AG04450 (cell line): ENCODE results near the gene POFUT2. TPM values are rescaled to one million over a fixed set of nuclear protein-coding genes. Genes with fewer than 3 reads are reported as not detected.

Experiments
- CTCF ChIA-PET: fragments of 300-600, 350-600 bp; formaldehyde crosslinking; extraction: SDS; loops from one replicate; lab custom pipeline; 2022; ENCODE audit warnings: antibody characterized with exemption, inconsistent platforms; lab: Charles Lee
- POLR2A ChIA-PET: fragments of 350-600 bp; formaldehyde crosslinking; extraction: SDS; loops from one replicate; lab custom pipeline; 2021; ENCODE audit warnings: antibody characterized with exemption, inconsistent platforms; lab: Yijun Ruan, JAX
- DNase-seq: peaks from one replicate; pipeline ENCODE4 v3.0.0-alpha.2; 2011; ENCODE audit warnings: low read depth, low spot score
- H3K27ac ChIP-seq: one replicate; pipeline ENCODE4 v1.5.1; 2012; ENCODE audit warnings: low read depth, low read length, control low read depth
- H3K27me3 ChIP-seq: one replicate; pipeline ENCODE4 v1.6.0; 2012; ENCODE audit warnings: low read length; ENCODE audit not compliant: control insufficient read depth, insufficient read depth
- H3K4me3 ChIP-seq: 2 replicates; pipeline ENCODE4 v1.5.1; 2011; ENCODE audit warnings: mild to moderate bottlenecking, low read depth, low read length, control low read depth
- H3K9me3 ChIP-seq: 2 replicates; pipeline ENCODE4 v1.5.1; 2012; ENCODE audit warnings: low read length; ENCODE audit not compliant: control insufficient read depth, insufficient read depth
- CTCF ChIP-seq: IDR thresholded peaks from 2 replicates; pipeline ENCODE4 v1.5.1; 2011; ENCODE audit warnings: low read depth, low read length, control low read depth, inconsistent platforms
- polyA plus RNA-seq: library from polyadenylated mRNA; depleted of rRNA; stranded (reverse); fragments of >200 nt; gene quantifications from 2 replicates; pipeline ENCODE4 v1.2.3, GENCODE V29; 2011

POFUT2 gene
- polyA plus RNA-seq, 1 experiment: 35.5 TPM

- ChIA-PET POLR2A (no interaction called here), CTCF (no interaction called here)
- H3K4me3 ChIP-seq: no peak overlapping the region
- TF ChIP-seq CTCF: no peak
- H3K9me3 ChIP-seq: no peaks in the 10 kb centered on the region; the same call in 1 of the 2 replicates
- DNase-seq: no peak
- no peaks in the 10 kb centered on the region for H3K27me3 ChIP-seq
- no peak overlapping the region for H3K27ac ChIP-seq
These were observed 61.9 kb downstream of the POFUT2 start for GRCh38 chr21:45225741-45226327.

GRCh38 chr21:45225041-45225740, 62.5 kb downstream of the POFUT2 start:
- Histone ChIP-seq H3K27me3 (no peaks in the 10 kb centered on the region), H3K9me3 (no peaks in the 10 kb centered on the region; the same call in 1 of the 2 replicates), H3K27ac (no peak overlapping the region), H3K4me3 (no peak overlapping the region)
- CTCF ChIA-PET: no interaction called here
- no peak for TF ChIP-seq CTCF
- POLR2A ChIA-PET: no interaction called here
- DNase-seq: no peak

- no peak for DNase-seq
- TF ChIP-seq CTCF: no peak
- CTCF ChIA-PET: interaction anchor here (0.5 kb wide), 1 partner anchor 85 kb away, joined by 3 read pairs; no protein-coding TSS in a partner anchor
- no peaks in the 10 kb centered on the region; the same call in 1 of the 2 replicates for H3K9me3 ChIP-seq
- H3K27me3 ChIP-seq: no peaks in the 10 kb centered on the region
- no peak overlapping the region for H3K27ac ChIP-seq
- POLR2A ChIA-PET: no interaction called here
- no peak overlapping the region for H3K4me3 ChIP-seq
These were observed 63.3 kb downstream of the POFUT2 start for GRCh38 chr21:45224189-45224938.

- ChIA-PET CTCF (interaction anchor here (0.5 kb wide), 2 partner anchors 84 to 85 kb away, joined by 3 read pairs; no protein-coding TSS in a partner anchor), POLR2A (no interaction called here)
These were observed 64.2 kb downstream of the POFUT2 start for GRCh38 chr21:45223236-45224185.

More at GRCh38 chr21:45223236-45224185, 64.2 kb downstream of the POFUT2 start:
- Histone ChIP-seq H3K9me3 (no peaks in the 10 kb centered on the region; the same call in 1 of the 2 replicates), H3K27me3 (no peaks in the 10 kb centered on the region), H3K4me3 (no peak overlapping the region), H3K27ac (no peak overlapping the region)
- TF ChIP-seq CTCF: no peak
- no peak for DNase-seq
